ENCODE measurements around the gene KRT74. TPM values are rescaled to one million over a fixed set of nuclear protein-coding genes. Genes with fewer than 3 reads are reported as not detected.

The KRT74 gene
- total and polyA plus RNA-seq, 2 of the 8 experiments (the other 6 are each of a cell fraction or from before 2014, with no cell fraction given) = not detected

- Histone ChIP-seq H3K4me1 (replicated peaks in 1 of 4; ENCODE audit: control insufficient read depth in 3 of 4, insufficient read depth in 4 of 4, low read length in 3 of 4) (peaks cover 0 to 1% (median 0%) of the 10 kb centered on the region in 4 experiments; a peak in 1 of 7 replicates), H3K4me2 (ENCODE audit: insufficient read depth in 1 of 2, low read depth in 2 of 2, low read length in 2 of 2) (no peak overlapping the region), H3K23ac (ENCODE audit: insufficient read length) (no peak overlapping the region), H3K18ac (ENCODE audit: extremely low read depth, low read length) (no peak overlapping the region), H2BK15ac (ENCODE audit: low read length) (0 out of 2 replicates have a peak overlapping the region, but pooled peaks have one; percentile 46), H3K27ac (ENCODE audit: low read depth, low read length) (no peak overlapping the region), H3K14ac (ENCODE audit: insufficient read length) (no peak overlapping the region), H4K91ac (replicated peaks; ENCODE audit: insufficient read length, low read length) (no peak overlapping the region), H2BK12ac (ENCODE audit: low read depth, low read length) (no peak overlapping the region), H2AFZ (ENCODE audit: low read length) (no peak overlapping the region), H3K56ac (replicated peaks; ENCODE audit: insufficient read length, low read depth, low read length) (no peak overlapping the region), H4K5ac (ENCODE audit: insufficient read length, low read depth, low read length) (no peak overlapping the region), H2BK120ac (replicated peaks; ENCODE audit: low read depth, low read length) (no peak overlapping the region), H3K79me2 (ENCODE audit: control insufficient read depth in 1 of 2, insufficient read depth in 2 of 2, low read length in 2 of 2) (no peaks in the 10 kb centered on the region), H2AK5ac (ENCODE audit: low read depth, low read length) (no peak overlapping the region), H3K9me3 (ENCODE audit: insufficient read depth in 2 of 2, low read depth in 1 of 2, low read length in 1 of 2) (no peaks in the 10 kb centered on the region; a peak in 1 of 4 replicates), H2BK5ac (ENCODE audit: low read depth, low read length) (no peak overlapping the region), H4K8ac (ENCODE audit: extremely low read depth, insufficient read depth, low read length) (no peak overlapping the region), H2BK20ac (ENCODE audit: low read length) (no peak overlapping the region), H3K36me3 (ENCODE audit: control insufficient read depth in 2 of 4, insufficient read depth in 4 of 4, low read length in 3 of 4) (no peaks in the 10 kb centered on the region), H3K4ac (replicated peaks; ENCODE audit: insufficient read length, low read depth, low read length) (no peak overlapping the region), H4K20me1 (replicated peaks in 1 of 2; ENCODE audit: control insufficient read depth in 1 of 2, insufficient read depth in 2 of 2, low read length in 2 of 2) (no peaks in the 10 kb centered on the region), H3K23me2 (ENCODE audit: low read depth, low read length) (no peaks in the 10 kb centered on the region), H3K4me3 (ENCODE audit: extremely low read depth in 1 of 4, insufficient read depth in 2 of 4, low read depth in 3 of 4, low read length in 4 of 4) (no peak overlapping the region), H3K9ac (replicated peaks in 1 of 4; ENCODE audit: extremely low read depth in 1 of 4, low read depth in 3 of 4, low read length in 3 of 4) (no peak overlapping the region), H3K79me1 (ENCODE audit: low read depth, low read length) (no peaks in the 10 kb centered on the region), H3K27me3 (replicated peaks in 1 of 4; ENCODE audit: control insufficient read depth in 3 of 4, extremely low read depth in 1 of 4, insufficient read depth in 3 of 4, low read length in 3 of 4) (no peaks in the 10 kb centered on the region; a peak in 1 of 7 replicates)
- DNase-seq (ENCODE audit: low read depth in 1 of 2, low spot score in 2 of 2) (peak in 1 of 2 experiments; percentile 43), FAIRE-seq (no peak)
- WGBS, 2 experiments (ENCODE audit: extremely low coverage in 1 of 2, insufficient coverage in 1 of 2, insufficient read length in 1 of 2, insufficient replicate concordance in 2 of 2, low coverage in 1 of 2, low lambda C conversion rate in 2 of 2, missing lambda C conversion rate in 1 of 2) = 85% methylated on average over 10 of the region's 10 CpGs; no CpG with 5 or more reads in 1 of the 2 experiments
- ChIA-PET CTCF (ENCODE audit: partially characterized antibody) (interaction anchor here (1.0 to 4.0 kb wide), 21 partner anchors 9 to 374 kb away, joined by 3 to 27 read pairs (median 4); partner anchors contain the start of gene KRT84), POLR2A (ENCODE audit: partially characterized antibody) (interaction anchor here (0.6 kb wide), 1 partner anchor 148 kb away, joined by 3 read pairs; no protein-coding TSS in a partner anchor)
- TF ChIP-seq TAF1 (IDR thresholded peaks at IDR 0.05; ENCODE audit: low read depth, low read length) (no peak), MAFK (IDR thresholded peaks at IDR 0.05; ENCODE audit: low read depth, low read length) (no peak)
Measured at GRCh38 chr12:52521568-52522266, 51.9 kb downstream of the KRT74 start.
